Measurements from ENCODE around the gene PNKD.
"Not testable (repeated sequence)": the region's sequence is repeated elsewhere in the genome, so short reads cannot be mapped to it uniquely, and the experiment has no call there.

PNKD gene

GRCh38 chr2:218300141-218300540 is 29.8 kb downstream of the PNKD start:
- in situ Hi-C loops (cut with HindIII; ENCODE audit: low pct_ligation_motif_present, low pct_unique_long_range_greater_than_20kb, low sequenced_read_pairs): no loop called here
- no peak for DNase-seq

GRCh38 chr2:218301176-218301819 is 31.0 kb downstream of the PNKD start:
- in situ Hi-C loops (cut with HindIII; ENCODE audit: low pct_ligation_motif_present, low pct_unique_long_range_greater_than_20kb, low sequenced_read_pairs): no loop called here
- peak; percentile 88 for DNase-seq

- in situ Hi-C loops (cut with HindIII; ENCODE audit: low pct_ligation_motif_present, low pct_unique_long_range_greater_than_20kb, low sequenced_read_pairs): no loop called here
- DNase-seq: no peak
These were observed 35.1 kb downstream of the PNKD start for GRCh38 chr2:218305383-218305782.

- DNase-seq: no peak
- in situ Hi-C loops (cut with HindIII; ENCODE audit: low pct_ligation_motif_present, low pct_unique_long_range_greater_than_20kb, low sequenced_read_pairs): no loop called here
These were observed 36.0 kb downstream of the PNKD start for GRCh38 chr2:218306184-218306920.

- in situ Hi-C loops (cut with HindIII; ENCODE audit: low pct_ligation_motif_present, low pct_unique_long_range_greater_than_20kb, low sequenced_read_pairs): no loop called here
- DNase-seq: no peak
These were observed 37.2 kb downstream of the PNKD start for GRCh38 chr2:218307415-218308090.

- no peak for DNase-seq
- in situ Hi-C loops (cut with HindIII; ENCODE audit: low pct_ligation_motif_present, low pct_unique_long_range_greater_than_20kb, low sequenced_read_pairs): no loop called here
These were observed 40.7 kb downstream of the PNKD start for GRCh38 chr2:218310853-218311540.

GRCh38 chr2:218311541-218312266 is 41.4 kb downstream of the PNKD start:
- DNase-seq; in situ Hi-C loops (cut with HindIII; ENCODE audit: low pct_ligation_motif_present, low pct_unique_long_range_greater_than_20kb, low sequenced_read_pairs): not testable (repeated sequence)

GRCh38 chr2:218312267-218312756 is 42.0 kb downstream of the PNKD start:
- in situ Hi-C loops (cut with HindIII; ENCODE audit: low pct_ligation_motif_present, low pct_unique_long_range_greater_than_20kb, low sequenced_read_pairs): no loop called here

GRCh38 chr2:218313356-218313755 is 43.0 kb downstream of the PNKD start:
- DNase-seq: no peak
- in situ Hi-C loops (cut with HindIII; ENCODE audit: low pct_ligation_motif_present, low pct_unique_long_range_greater_than_20kb, low sequenced_read_pairs): no loop called here

More at GRCh38 chr2:218312267-218312756, 42.0 kb downstream of the PNKD start:
- DNase-seq: no peak

GRCh38 chr2:218314764-218315163 is 44.4 kb downstream of the PNKD start:
- in situ Hi-C loops (cut with HindIII; ENCODE audit: low pct_ligation_motif_present, low pct_unique_long_range_greater_than_20kb, low sequenced_read_pairs); DNase-seq: not testable (repeated sequence)

- DNase-seq: no peak
- in situ Hi-C loops (cut with HindIII; ENCODE audit: low pct_ligation_motif_present, low pct_unique_long_range_greater_than_20kb, low sequenced_read_pairs): no loop called here
These were observed 45.1 kb downstream of the PNKD start for GRCh38 chr2:218315397-218315796.

- no peak for DNase-seq
- in situ Hi-C loops (cut with HindIII; ENCODE audit: low pct_ligation_motif_present, low pct_unique_long_range_greater_than_20kb, low sequenced_read_pairs): no loop called here
These were observed 46.9 kb downstream of the PNKD start for GRCh38 chr2:218317303-218317630.

- in situ Hi-C loops (cut with HindIII; ENCODE audit: low pct_ligation_motif_present, low pct_unique_long_range_greater_than_20kb, low sequenced_read_pairs): no loop called here
- DNase-seq: no peak
These were observed 47.5 kb downstream of the PNKD start for GRCh38 chr2:218317835-218318234.

GRCh38 chr2:218318241-218318640 is 47.9 kb downstream of the PNKD start:
- in situ Hi-C loops (cut with HindIII; ENCODE audit: low pct_ligation_motif_present, low pct_unique_long_range_greater_than_20kb, low sequenced_read_pairs): no loop called here
- no peak for DNase-seq

- in situ Hi-C loops (cut with HindIII; ENCODE audit: low pct_ligation_motif_present, low pct_unique_long_range_greater_than_20kb, low sequenced_read_pairs): no loop called here
These were observed 49.6 kb downstream of the PNKD start for GRCh38 chr2:218319813-218320365.

GRCh38 chr2:218320704-218321336 is 50.5 kb downstream of the PNKD start:
- in situ Hi-C loops (cut with HindIII; ENCODE audit: low pct_ligation_motif_present, low pct_unique_long_range_greater_than_20kb, low sequenced_read_pairs): no loop called here
- no peak for DNase-seq

More at GRCh38 chr2:218319813-218320365, 49.6 kb downstream of the PNKD start:
- DNase-seq: no peak

- DNase-seq: peak; percentile 87
- in situ Hi-C loops (cut with HindIII; ENCODE audit: low pct_ligation_motif_present, low pct_unique_long_range_greater_than_20kb, low sequenced_read_pairs): no loop called here
These were observed 52.6 kb downstream of the PNKD start for GRCh38 chr2:218322768-218323525.

Data from ACHN (cell line).